Activated T-cell treated with anti-CD3 and anti-CD28 coated beads, Interleukin-2, amount 50 U/mL, for 24 hours (primary cell): Measurements from ENCODE around the gene IFI30.
"Not testable (repeated sequence)": the region's sequence is repeated elsewhere in the genome, so short reads cannot be mapped to it uniquely, and the experiment has no call there.

Experiments used
- DNase-seq: peaks from one replicate; pipeline ENCODE4 v3.0.0-alpha.2; 2020
- H3K27ac Mint-ChIP-seq: 2 replicates; pipeline ENCODE4 v1.8.0; 2020; ENCODE audit warnings: mild to moderate bottlenecking, mixed read lengths
- H3K27me3 Mint-ChIP-seq: 2 replicates; pipeline ENCODE4 v1.8.0; 2020; ENCODE audit warnings: mixed read lengths
- H3K36me3 Mint-ChIP-seq: 2 replicates; pipeline ENCODE4 v1.8.0; 2020; ENCODE audit warnings: low read depth, mixed read lengths
- H3K4me1 Mint-ChIP-seq: 2 replicates; pipeline ENCODE4 v1.8.0; 2020; ENCODE audit warnings: low read depth, mixed read lengths
- H3K4me3 Mint-ChIP-seq: 2 replicates; pipeline ENCODE4 v1.8.0; 2020; ENCODE audit warnings: mild to moderate bottlenecking, moderate library complexity, mixed read lengths
- H3K9me3 Mint-ChIP-seq: 2 replicates; pipeline ENCODE4 v1.8.0; 2020; ENCODE audit warnings: mixed read lengths

IFI30 gene

GRCh38 chr19:18197941-18198340, 24.3 kb downstream of the IFI30 start:
- no peaks in the 10 kb centered on the region for H3K9me3 Mint-ChIP-seq
- H3K27ac Mint-ChIP-seq, result no peak overlapping the region
- no peaks in the 10 kb centered on the region for H3K27me3 Mint-ChIP-seq
- peaks cover 73% of the 10 kb centered on the region for H3K36me3 Mint-ChIP-seq
- no peak for DNase-seq
- no peak overlapping the region for H3K4me3 Mint-ChIP-seq
- H3K4me1 Mint-ChIP-seq, result peaks cover 23% of the 10 kb centered on the region

GRCh38 chr19:18198374-18198773, 24.8 kb downstream of the IFI30 start:
- peaks cover 28% of the 10 kb centered on the region for H3K4me1 Mint-ChIP-seq
- no peak for DNase-seq
- H3K27me3 Mint-ChIP-seq, result no peaks in the 10 kb centered on the region
- no peak overlapping the region for H3K27ac Mint-ChIP-seq
- peaks cover 75% of the 10 kb centered on the region for H3K36me3 Mint-ChIP-seq
- H3K4me3 Mint-ChIP-seq, result no peak overlapping the region
- no peaks in the 10 kb centered on the region for H3K9me3 Mint-ChIP-seq

- Mint-ChIP-seq H3K4me1 (peaks cover 30% of the 10 kb centered on the region), H3K9me3 (no peaks in the 10 kb centered on the region), H3K4me3 (peak overlapping the region; percentile 91), H3K27me3 (peaks cover 2% of the 10 kb centered on the region), H3K36me3 (peaks cover 51% of the 10 kb centered on the region), H3K27ac (no peak overlapping the region)
- no peak for DNase-seq
Measured at GRCh38 chr19:18202397-18202777, 28.8 kb downstream of the IFI30 start.

GRCh38 chr19:18202778-18203407, 29.3 kb downstream of the IFI30 start:
- Mint-ChIP-seq H3K4me3 (peak overlapping the region; percentile 91), H3K9me3 (no peaks in the 10 kb centered on the region), H3K27me3 (peaks cover 2% of the 10 kb centered on the region), H3K36me3 (peaks cover 46% of the 10 kb centered on the region), H3K4me1 (peaks cover 30% of the 10 kb centered on the region), H3K27ac (peak overlapping the region; percentile 86)
- peak; percentile 62 for DNase-seq

GRCh38 chr19:18203408-18203862, 29.8 kb downstream of the IFI30 start:
- Mint-ChIP-seq H3K27ac (peak overlapping the region; percentile 86), H3K27me3 (peaks cover 3% of the 10 kb centered on the region), H3K9me3 (no peaks in the 10 kb centered on the region), H3K4me1 (peaks cover 30% of the 10 kb centered on the region), H3K36me3 (peaks cover 40% of the 10 kb centered on the region), H3K4me3 (peak overlapping the region; percentile 91)
- no peak for DNase-seq

GRCh38 chr19:18203863-18204393, 30.3 kb downstream of the IFI30 start, which contains the start of gene RAB3A:
RAB3A (minus strand) TSS chr19:18204042; CDS start chr19:18202740, 1,302 bp downstream.
- H3K36me3 Mint-ChIP-seq, result peaks cover 35% of the 10 kb centered on the region
- H3K4me3 Mint-ChIP-seq, result peak within 1 kb of the TSS; percentile 91
- DNase-seq, result peak; percentile 99
- H3K9me3 Mint-ChIP-seq, result no peaks in the 10 kb centered on the region
- H3K27me3 Mint-ChIP-seq, result peaks cover 8% of the 10 kb centered on the region
- peaks cover 30% of the 10 kb centered on the region for H3K4me1 Mint-ChIP-seq
- peak within 1 kb of the TSS; percentile 90 for H3K27ac Mint-ChIP-seq

- peak overlapping the region; percentile 90 for H3K27ac Mint-ChIP-seq
- DNase-seq, result no peak
- peaks cover 30% of the 10 kb centered on the region for H3K4me1 Mint-ChIP-seq
- H3K36me3 Mint-ChIP-seq, result peaks cover 29% of the 10 kb centered on the region
- no peaks in the 10 kb centered on the region for H3K9me3 Mint-ChIP-seq
- H3K4me3 Mint-ChIP-seq, result peak overlapping the region; percentile 81
- peaks cover 8% of the 10 kb centered on the region for H3K27me3 Mint-ChIP-seq
Measured at GRCh38 chr19:18204394-18205199, 31.0 kb downstream of the IFI30 start.

GRCh38 chr19:18205200-18205892, 31.7 kb downstream of the IFI30 start:
- H3K4me1 Mint-ChIP-seq, result peaks cover 30% of the 10 kb centered on the region
- no peaks in the 10 kb centered on the region for H3K9me3 Mint-ChIP-seq
- peak overlapping the region; percentile 90 for H3K27ac Mint-ChIP-seq
- peaks cover 21% of the 10 kb centered on the region for H3K36me3 Mint-ChIP-seq
- peaks cover 8% of the 10 kb centered on the region for H3K27me3 Mint-ChIP-seq
- H3K4me3 Mint-ChIP-seq, result peak overlapping the region; percentile 81
- peak; percentile 71 for DNase-seq

GRCh38 chr19:18206018-18206417, 32.4 kb downstream of the IFI30 start:
- H3K4me3 Mint-ChIP-seq, result no peak overlapping the region

GRCh38 chr19:18208098-18208951, 34.7 kb downstream of the IFI30 start:
- peaks cover 8% of the 10 kb centered on the region for H3K27me3 Mint-ChIP-seq
- H3K9me3 Mint-ChIP-seq, result no peaks in the 10 kb centered on the region
- peaks cover 3% of the 10 kb centered on the region for H3K36me3 Mint-ChIP-seq
- no peak overlapping the region for H3K27ac Mint-ChIP-seq
- peaks cover 16% of the 10 kb centered on the region for H3K4me1 Mint-ChIP-seq
- peak; percentile 78 for DNase-seq
- no peak overlapping the region for H3K4me3 Mint-ChIP-seq

More at GRCh38 chr19:18206018-18206417, 32.4 kb downstream of the IFI30 start:
- Mint-ChIP-seq H3K27me3 (peaks cover 8% of the 10 kb centered on the region), H3K9me3 (no peaks in the 10 kb centered on the region), H3K36me3 (peaks cover 18% of the 10 kb centered on the region), H3K27ac (no peak overlapping the region), H3K4me1 (peaks cover 30% of the 10 kb centered on the region)
- DNase-seq, result no peak

GRCh38 chr19:18209912-18210311, 36.3 kb downstream of the IFI30 start:
- not testable (repeated sequence) for H3K9me3 Mint-ChIP-seq, H3K27ac Mint-ChIP-seq, H3K4me1 Mint-ChIP-seq, DNase-seq, H3K36me3 Mint-ChIP-seq, H3K4me3 Mint-ChIP-seq
- peaks cover 11% of the 10 kb centered on the region for H3K27me3 Mint-ChIP-seq

- Mint-ChIP-seq H3K4me1 (peaks cover 8% of the 10 kb centered on the region), H3K4me3 (no peak overlapping the region), H3K27me3 (peaks cover 11% of the 10 kb centered on the region), H3K27ac (no peak overlapping the region), H3K9me3 (no peaks in the 10 kb centered on the region), H3K36me3 (no peaks in the 10 kb centered on the region)
- no peak for DNase-seq
Measured at GRCh38 chr19:18211683-18212082, 38.1 kb downstream of the IFI30 start.

GRCh38 chr19:18214779-18215433, 41.3 kb downstream of the IFI30 start:
- DNase-seq, result no peak
- Mint-ChIP-seq H3K27ac (no peak overlapping the region), H3K36me3 (no peaks in the 10 kb centered on the region)

More at GRCh38 chr19:18214779-18215433, 41.3 kb downstream of the IFI30 start:
- Mint-ChIP-seq H3K4me3 (no peak overlapping the region), H3K27me3 (peaks cover 3% of the 10 kb centered on the region), H3K9me3 (no peaks in the 10 kb centered on the region), H3K4me1 (peaks cover 8% of the 10 kb centered on the region)
